Caco-2 (cell line): Measurements from ENCODE around the gene TK2. TPM values are rescaled to one million over a fixed set of nuclear protein-coding genes. Genes with fewer than 3 reads are reported as not detected.

Experiments
- BruUV-seq: library from RNA; stranded (reverse); fragments of 400-500 nt; replicated peaks from 2 replicates; lab custom pipeline; 2021; lab: Mats Ljungman, UMichigan
- CTCF ChIA-PET: fragments of 300-600 bp; sonication (Branson Sonifier 250); formaldehyde crosslinking; loops from one replicate; lab custom pipeline; 2022; ENCODE audit warnings: antibody characterized with exemption; lab: Charles Lee
- POLR2A ChIA-PET: fragments of 300-600 bp; sonication (Branson Sonifier 250); formaldehyde crosslinking; loops from one replicate; lab custom pipeline; 2022; ENCODE audit warnings: antibody characterized with exemption; lab: Charles Lee
- DNase-seq, 2 experiments: peaks; one replicate each; pipeline versions ENCODE4 v3.0.0 to v3.0.0-alpha.2; 2020 to 2022
- H3K27me3 ChIP-seq: replicated peaks from 2 replicates; pipeline ENCODE4 v1.6.0; 2011; ENCODE audit warnings: low read length; ENCODE audit not compliant: control insufficient read depth, insufficient read depth
- H3K36me3 ChIP-seq: 2 replicates; pipeline ENCODE4 v1.5.1; 2011; ENCODE audit warnings: low read length; ENCODE audit not compliant: control insufficient read depth, insufficient read depth
- H3K4me1 ChIP-seq: fragments of 250-450 bp; sonication (Bioruptor Pico); 2 replicates; pipeline ENCODE4 v1.5.1; 2020; ENCODE audit warnings: mild to moderate bottlenecking
- H3K4me3 ChIP-seq: 2 replicates; pipeline ENCODE4 v1.5.1; 2011; ENCODE audit warnings: low read depth, mild to moderate bottlenecking, control low read depth, low read length
- H3K9me3 ChIP-seq: fragments of 250-450 bp; sonication (Bioruptor Pico); 2 replicates; pipeline ENCODE4 v1.5.1; 2020; ENCODE audit warnings: mild to moderate bottlenecking, moderate library complexity
- H3K27ac Mint-ChIP-seq: one replicate; pipeline ENCODE4 v1.8.0; 2022; ENCODE audit warnings: mixed read lengths; ENCODE audit not compliant: unreplicated experiment
- H3K27me3 Mint-ChIP-seq: one replicate; pipeline ENCODE4 v1.8.0; 2022; ENCODE audit warnings: mixed read lengths; ENCODE audit not compliant: insufficient read depth, unreplicated experiment
- H3K36me3 Mint-ChIP-seq: one replicate; pipeline ENCODE4 v1.8.0; 2022; ENCODE audit warnings: mild to moderate bottlenecking, mixed read lengths; ENCODE audit not compliant: insufficient read depth, unreplicated experiment
- H3K4me1 Mint-ChIP-seq: one replicate; pipeline ENCODE4 v1.8.0; 2022; ENCODE audit warnings: low read depth, mixed read lengths; ENCODE audit not compliant: unreplicated experiment
- H3K4me3 Mint-ChIP-seq: one replicate; pipeline ENCODE4 v1.8.0; 2022; ENCODE audit warnings: mild to moderate bottlenecking, moderate library complexity, mixed read lengths; ENCODE audit not compliant: unreplicated experiment
- H3K9me3 Mint-ChIP-seq: one replicate; pipeline ENCODE4 v1.8.0; 2022; ENCODE audit warnings: mixed read lengths; ENCODE audit not compliant: unreplicated experiment
- intact Hi-C: fragments of 100-400 bp; cut with micrococcal nuclease; formaldehyde crosslinking; loops from one replicate; pipeline ENCODE4 v1.10.0; 2022; ENCODE audit not compliant: unreplicated experiment
- total RNA-seq: library from RNA; stranded (reverse); gene quantifications from 2 replicates; pipeline ENCODE4 v1.2.3, GENCODE V29; 2022
- TF ChIP-seq, protein P1 (sequence below), 2 experiments: fragments of 200-600 bp in 1 of 2; IDR thresholded peaks; 1 replicate in 1 of 2; 2 replicates in 1 of 2; pipeline versions ENCODE4 v1.5.1 to v1.8.0; 2011 to 2022; ENCODE audit warnings: antibody characterized with exemption in 1 of 2, control low read depth in 1 of 2, inconsistent platforms in 1 of 2, low read depth in 1 of 2, low read length in 1 of 2, mild to moderate bottlenecking in 1 of 2, moderate library complexity in 1 of 2; ENCODE audit not compliant: insufficient read depth in 1 of 2, severe bottlenecking in 1 of 2, unreplicated experiment in 1 of 2

The TK2 gene
- total RNA-seq, 1 experiment from 2014 or later = 18.2 TPM

DNA sequence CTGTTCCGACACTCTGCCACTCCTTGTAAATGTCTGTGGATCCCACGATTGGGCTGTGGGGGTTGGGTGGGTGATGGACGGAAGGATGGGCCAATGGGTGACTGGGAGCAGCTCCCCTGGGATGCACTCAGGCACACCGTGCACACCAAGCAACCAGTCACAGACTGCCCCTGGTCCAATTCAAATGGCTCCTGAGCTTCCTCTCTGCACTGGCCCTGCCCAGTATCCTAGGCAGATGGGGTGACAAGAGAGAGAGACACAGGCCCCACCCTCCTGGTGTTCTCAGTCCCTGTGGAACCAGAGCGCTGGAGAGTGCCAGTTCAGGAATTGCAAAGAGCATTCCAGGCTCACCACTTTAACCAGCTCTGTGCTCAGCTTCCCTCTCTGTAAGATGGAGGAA is 90.0 kb downstream of the TK2 start:
- H3K27me3 ChIP-seq = no peaks in the 10 kb centered on the region; the same call in 1 of the 2 replicates
- BruUV-seq = no TSS peak
- Mint-ChIP-seq H3K27ac (no peak overlapping the region), H3K9me3 (no peaks in the 10 kb centered on the region), H3K4me3 (no peak overlapping the region), H3K36me3 (no peaks in the 10 kb centered on the region), H3K27me3 (peaks cover 21% of the 10 kb centered on the region), H3K4me1 (no peaks in the 10 kb centered on the region)
- H3K4me3 ChIP-seq = no peak overlapping the region
- DNase-seq = no peak
- no peaks in the 10 kb centered on the region for H3K9me3 ChIP-seq
- ChIA-PET CTCF (no interaction called here), POLR2A (no interaction called here)
- no peaks in the 10 kb centered on the region for H3K36me3 ChIP-seq
- no peaks in the 10 kb centered on the region for H3K4me1 ChIP-seq
- TF ChIP-seq, protein P1, sequence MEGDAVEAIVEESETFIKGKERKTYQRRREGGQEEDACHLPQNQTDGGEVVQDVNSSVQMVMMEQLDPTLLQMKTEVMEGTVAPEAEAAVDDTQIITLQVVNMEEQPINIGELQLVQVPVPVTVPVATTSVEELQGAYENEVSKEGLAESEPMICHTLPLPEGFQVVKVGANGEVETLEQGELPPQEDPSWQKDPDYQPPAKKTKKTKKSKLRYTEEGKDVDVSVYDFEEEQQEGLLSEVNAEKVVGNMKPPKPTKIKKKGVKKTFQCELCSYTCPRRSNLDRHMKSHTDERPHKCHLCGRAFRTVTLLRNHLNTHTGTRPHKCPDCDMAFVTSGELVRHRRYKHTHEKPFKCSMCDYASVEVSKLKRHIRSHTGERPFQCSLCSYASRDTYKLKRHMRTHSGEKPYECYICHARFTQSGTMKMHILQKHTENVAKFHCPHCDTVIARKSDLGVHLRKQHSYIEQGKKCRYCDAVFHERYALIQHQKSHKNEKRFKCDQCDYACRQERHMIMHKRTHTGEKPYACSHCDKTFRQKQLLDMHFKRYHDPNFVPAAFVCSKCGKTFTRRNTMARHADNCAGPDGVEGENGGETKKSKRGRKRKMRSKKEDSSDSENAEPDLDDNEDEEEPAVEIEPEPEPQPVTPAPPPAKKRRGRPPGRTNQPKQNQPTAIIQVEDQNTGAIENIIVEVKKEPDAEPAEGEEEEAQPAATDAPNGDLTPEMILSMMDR (IDR thresholded peaks at IDR 0.05; ENCODE audit: insufficient read depth in 1 of 2, low read depth in 1 of 2, low read length in 1 of 2, severe bottlenecking in 1 of 2, unreplicated experiment in 1 of 2) = no peak
- intact Hi-C loops = no loop called here

DNA sequence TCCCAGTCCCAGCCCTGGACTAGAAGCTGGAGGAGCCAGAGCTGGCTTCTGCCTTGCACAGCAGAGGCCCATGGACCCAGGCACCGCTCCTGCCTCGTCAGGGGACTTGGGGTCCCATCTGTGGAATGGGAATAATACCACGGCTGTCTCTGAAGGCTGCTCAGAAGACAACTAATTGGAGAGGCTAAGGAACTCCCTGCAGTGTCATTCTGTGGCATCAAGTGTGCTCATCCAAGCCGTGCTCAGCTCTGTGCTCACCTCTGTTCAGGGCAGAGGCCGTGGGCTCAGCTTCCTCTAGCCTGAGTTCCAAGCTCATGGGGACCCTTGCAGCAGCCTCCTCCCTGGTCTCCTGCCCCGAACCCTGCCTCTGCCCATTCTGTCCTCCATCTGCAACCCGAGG is 91.1 kb downstream of the TK2 start:
- no peaks in the 10 kb centered on the region; the same call in 1 of the 2 replicates for H3K27me3 ChIP-seq
- H3K27me3 Mint-ChIP-seq = peaks cover 19% of the 10 kb centered on the region
- H3K36me3 ChIP-seq = no peaks in the 10 kb centered on the region

DNA sequence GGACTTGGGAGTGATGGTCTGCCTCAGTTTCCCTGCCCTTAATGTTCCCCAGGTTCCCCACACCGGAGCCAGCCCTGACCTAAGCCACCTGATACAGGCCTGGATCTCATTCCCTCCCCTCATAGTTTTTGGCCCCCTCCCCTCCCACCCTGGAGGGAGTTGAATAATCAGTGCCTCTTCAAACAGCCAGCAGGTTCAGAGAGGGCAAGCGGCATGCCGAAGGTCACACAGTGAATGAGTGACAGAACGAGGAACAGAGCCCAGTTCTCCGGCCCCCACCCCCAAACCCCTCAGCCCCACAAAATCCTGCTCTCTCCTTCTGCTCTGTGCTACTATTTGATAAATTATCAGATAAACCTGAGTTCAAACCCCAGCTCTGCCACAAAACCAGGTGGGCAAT is 91.6 kb downstream of the TK2 start:
- intact Hi-C loops = no loop called here
- H3K36me3 Mint-ChIP-seq = no peaks in the 10 kb centered on the region
- DNase-seq = no peak
- POLR2A ChIA-PET = no interaction called here
- no peaks in the 10 kb centered on the region for H3K4me1 Mint-ChIP-seq
- Histone ChIP-seq H3K27me3 (no peaks in the 10 kb centered on the region; the same call in 1 of the 2 replicates), H3K4me3 (no peak overlapping the region), H3K4me1 (no peaks in the 10 kb centered on the region), H3K36me3 (no peaks in the 10 kb centered on the region), H3K9me3 (no peaks in the 10 kb centered on the region)
- CTCF ChIA-PET = no interaction called here
- BruUV-seq = no TSS peak
- no peak overlapping the region for H3K27ac Mint-ChIP-seq
- H3K9me3 Mint-ChIP-seq = no peaks in the 10 kb centered on the region
- no peak overlapping the region for H3K4me3 Mint-ChIP-seq
- TF ChIP-seq, protein P1 (IDR thresholded peaks at IDR 0.05; ENCODE audit: insufficient read depth in 1 of 2, low read depth in 1 of 2, low read length in 1 of 2, severe bottlenecking in 1 of 2, unreplicated experiment in 1 of 2) = no peak
- H3K27me3 Mint-ChIP-seq = peaks cover 14% of the 10 kb centered on the region

More for the DNA sequence above, 91.1 kb downstream of the TK2 start:
- POLR2A ChIA-PET = no interaction called here
- Mint-ChIP-seq H3K4me1 (no peaks in the 10 kb centered on the region), H3K9me3 (no peaks in the 10 kb centered on the region), H3K27ac (no peak overlapping the region), H3K4me3 (no peak overlapping the region), H3K36me3 (no peaks in the 10 kb centered on the region)
- BruUV-seq = no TSS peak
- H3K4me1 ChIP-seq = no peaks in the 10 kb centered on the region
- no peak overlapping the region for H3K4me3 ChIP-seq
- TF ChIP-seq, protein P1 (IDR thresholded peaks at IDR 0.05; ENCODE audit: insufficient read depth in 1 of 2, low read depth in 1 of 2, low read length in 1 of 2, severe bottlenecking in 1 of 2, unreplicated experiment in 1 of 2) = no peak
- CTCF ChIA-PET = no interaction called here
- intact Hi-C loops = no loop called here
- no peaks in the 10 kb centered on the region for H3K9me3 ChIP-seq
- DNase-seq = no peak

Other genes with a start within 250 kb of the TK2 start
- 0.25 and 0.26 TPM in 2 replicates for gene CDH5, start 183.4 kb downstream of the TK2 start, total RNA-seq
- not detected in 2 replicates for gene BEAN1, start 122.8 kb downstream of the TK2 start, total RNA-seq
- gene CKLF, start 2.5 kb upstream of the TK2 start, total RNA-seq = 96.4 and 103 TPM in 2 replicates
- 5.6 and 7.1 TPM in 2 replicates for gene CMTM1, start 16.3 kb upstream of the TK2 start, total RNA-seq
- not detected in 2 replicates for gene CMTM2, start 29.3 kb upstream of the TK2 start, total RNA-seq
- 25.5 and 26.9 TPM in 2 replicates for gene CMTM3, start 54.6 kb upstream of the TK2 start, total RNA-seq
- gene CMTM4, start 146.6 kb upstream of the TK2 start, total RNA-seq = 106 and 108 TPM in 2 replicates
- 180 and 182 TPM in 2 replicates for gene DYNC1LI2, start 201.5 kb upstream of the TK2 start, total RNA-seq